ENCODE measurements around the gene S100A8.

- TF ChIP-seq EP300 (IDR thresholded peaks at IDR 0.05), result no peak
- no peak for TF ChIP-seq CTCF (IDR thresholded peaks at IDR 0.05)
- TF ChIP-seq POLR2A (IDR thresholded peaks at IDR 0.05), result no peak
- no peak for TF ChIP-seq POLR2AphosphoS5 (IDR thresholded peaks at IDR 0.05)
Observed at GRCh38 chr1:153375511-153375910, 15.4 kb downstream of the S100A8 start, which contains the start of gene S100A12.

All from gastroesophageal sphincter (tissue), 3 donors.